ENCODE measurements around the gene ACVR1B.
A peak's percentile ranks its signal among the peaks of the same experiment; 100 is the strongest.

Gene ACVR1B

GRCh38 chr12:51972849-51973273, 21.4 kb downstream of the ACVR1B start:
- H3K4me1 ChIP-seq (ENCODE audit: control insufficient read depth, insufficient read depth, low read length), result peaks cover 20% of the 10 kb centered on the region
- H3K36me3 ChIP-seq (ENCODE audit: control insufficient read depth in 2 of 2, insufficient read depth in 1 of 2, low read length in 2 of 2), result peaks cover 7 to 25% of the 10 kb centered on the region in 2 experiments; a peak in 2 of 3 replicates
- no peak overlapping the region for H3K4me3 ChIP-seq (ENCODE audit: low read depth, low read length)
- H3K9me3 ChIP-seq (ENCODE audit: control insufficient read depth, insufficient read depth, low read depth, low read length), result no peaks in the 10 kb centered on the region
- ChIA-PET CTCF (interaction anchor here (0.7 to 3.8 kb wide), 8 partner anchors 10 to 61 kb away, joined by 3 to 49 read pairs (median 12); no protein-coding TSS in a partner anchor), POLR2A (no interaction called here)
- no peak overlapping the region for H3K27ac ChIP-seq (ENCODE audit: extremely low read depth, low read depth, low read length)
- TF ChIP-seq ZFHX2 (tag by site-specific recombination; conservative IDR thresholded peaks at IDR 0.05) (peak; percentile 59), ZNF398 (tag by site-specific recombination; IDR thresholded peaks at IDR 0.05) (no peak)
- TF ChIP-seq, protein P1, sequence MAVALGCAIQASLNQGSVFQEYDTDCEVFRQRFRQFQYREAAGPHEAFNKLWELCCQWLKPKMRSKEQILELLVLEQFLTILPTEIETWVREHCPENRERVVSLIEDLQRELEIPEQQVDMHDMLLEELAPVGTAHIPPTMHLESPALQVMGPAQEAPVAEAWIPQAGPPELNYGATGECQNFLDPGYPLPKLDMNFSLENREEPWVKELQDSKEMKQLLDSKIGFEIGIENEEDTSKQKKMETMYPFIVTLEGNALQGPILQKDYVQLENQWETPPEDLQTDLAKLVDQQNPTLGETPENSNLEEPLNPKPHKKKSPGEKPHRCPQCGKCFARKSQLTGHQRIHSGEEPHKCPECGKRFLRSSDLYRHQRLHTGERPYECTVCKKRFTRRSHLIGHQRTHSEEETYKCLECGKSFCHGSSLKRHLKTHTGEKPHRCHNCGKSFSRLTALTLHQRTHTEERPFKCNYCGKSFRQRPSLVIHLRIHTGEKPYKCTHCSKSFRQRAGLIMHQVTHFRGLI (tag by site-specific recombination; IDR thresholded peaks at IDR 0.05), result peak; percentile 66; the same call in 1 of the 2 replicates

GRCh38 chr12:51973560-51973959, 22.1 kb downstream of the ACVR1B start:
- H3K4me1 ChIP-seq (ENCODE audit: control insufficient read depth, insufficient read depth, low read length), result peaks cover 20% of the 10 kb centered on the region
- H3K9me3 ChIP-seq (ENCODE audit: control insufficient read depth, insufficient read depth, low read depth, low read length), result no peaks in the 10 kb centered on the region
- TF ChIP-seq KLF16 (tag by site-specific recombination; IDR thresholded peaks at IDR 0.05) (no peak), ZSCAN30 (tag by site-specific recombination; IDR thresholded peaks at IDR 0.05) (no peak), ZNF24 (tag by site-specific recombination; IDR thresholded peaks at IDR 0.05) (no peak), ZFP41 (tag by site-specific recombination; IDR thresholded peaks at IDR 0.05; ENCODE audit: borderline replicate concordance) (no peak), ZSCAN23 (tag by site-specific recombination; IDR thresholded peaks at IDR 0.05) (no peak), ZNF341 (tag by site-specific recombination; IDR thresholded peaks at IDR 0.05; ENCODE audit: low read depth) (no peak), ZNF121 (tag by site-specific recombination; IDR thresholded peaks at IDR 0.05) (no peak), EGR2 (tag by site-specific recombination; IDR thresholded peaks at IDR 0.05; ENCODE audit: low read depth) (no peak), ZNF530 (tag by site-specific recombination; IDR thresholded peaks at IDR 0.05; ENCODE audit: low read depth) (no peak), ZNF837 (tag by site-specific recombination; IDR thresholded peaks at IDR 0.05) (no peak)
- TF ChIP-seq, protein P2, sequence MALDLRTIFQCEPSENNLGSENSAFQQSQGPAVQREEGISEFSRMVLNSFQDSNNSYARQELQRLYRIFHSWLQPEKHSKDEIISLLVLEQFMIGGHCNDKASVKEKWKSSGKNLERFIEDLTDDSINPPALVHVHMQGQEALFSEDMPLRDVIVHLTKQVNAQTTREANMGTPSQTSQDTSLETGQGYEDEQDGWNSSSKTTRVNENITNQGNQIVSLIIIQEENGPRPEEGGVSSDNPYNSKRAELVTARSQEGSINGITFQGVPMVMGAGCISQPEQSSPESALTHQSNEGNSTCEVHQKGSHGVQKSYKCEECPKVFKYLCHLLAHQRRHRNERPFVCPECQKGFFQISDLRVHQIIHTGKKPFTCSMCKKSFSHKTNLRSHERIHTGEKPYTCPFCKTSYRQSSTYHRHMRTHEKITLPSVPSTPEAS (tag by site-specific recombination; IDR thresholded peaks at IDR 0.05), result no peak
- H3K27ac ChIP-seq (ENCODE audit: extremely low read depth, low read depth, low read length), result no peak overlapping the region
- POLR2A ChIA-PET, result no interaction called here
- H3K4me3 ChIP-seq (ENCODE audit: low read depth, low read length), result no peak overlapping the region
- H3K36me3 ChIP-seq (ENCODE audit: control insufficient read depth in 2 of 2, insufficient read depth in 1 of 2, low read length in 2 of 2), result peaks cover 7 to 29% of the 10 kb centered on the region in 2 experiments; a peak in 2 of 3 replicates
- CTCF ChIA-PET, result interaction anchor here (0.9 to 1.3 kb wide), 2 partner anchors 15 to 61 kb away, joined by 3 to 4 read pairs; no protein-coding TSS in a partner anchor

GRCh38 chr12:51974646-51975045, 23.1 kb downstream of the ACVR1B start:
- Histone ChIP-seq H3K9me3 (ENCODE audit: control insufficient read depth, insufficient read depth, low read depth, low read length) (no peaks in the 10 kb centered on the region), H3K27ac (ENCODE audit: extremely low read depth, low read depth, low read length) (no peak overlapping the region), H3K4me1 (ENCODE audit: control insufficient read depth, insufficient read depth, low read length) (peaks cover 20% of the 10 kb centered on the region), H3K4me3 (ENCODE audit: low read depth, low read length) (no peak overlapping the region), H3K36me3 (ENCODE audit: control insufficient read depth in 2 of 2, insufficient read depth in 1 of 2, low read length in 2 of 2) (peaks cover 7 to 31% of the 10 kb centered on the region in 2 experiments; a peak in 2 of 3 replicates)
- TF ChIP-seq ZNF121 (tag by site-specific recombination; IDR thresholded peaks at IDR 0.05) (no peak), ZNF202 (tag by site-specific recombination; IDR thresholded peaks at IDR 0.05; ENCODE audit: borderline replicate concordance) (no peak), ZIC2 (tag by site-specific recombination; IDR thresholded peaks at IDR 0.05) (peak; percentile 36), ZFHX2 (tag by site-specific recombination; conservative IDR thresholded peaks at IDR 0.05) (peak; percentile 46), AEBP2 (tag by site-specific recombination; IDR thresholded peaks at IDR 0.05; ENCODE audit: borderline replicate concordance) (no peak), ZNF623 (tag by site-specific recombination; IDR thresholded peaks at IDR 0.05) (no peak), ZNF157 (tag by site-specific recombination; IDR thresholded peaks at IDR 0.05) (no peak)
- ChIA-PET POLR2A (no interaction called here), CTCF (interaction anchor here (0.9 to 1.8 kb wide), 6 partner anchors 19 to 62 kb away, joined by 3 to 8 read pairs (median 4); no protein-coding TSS in a partner anchor)

Measured in HEK293 (cell line).